GM19395 (cell line): ENCODE measurements around the gene PPEF2.
"Not testable (repeated sequence)": the region's sequence is repeated elsewhere in the genome, so short reads cannot be mapped to it uniquely, and the experiment has no call there.

Experiments used
- ATAC-seq: cut with Tn5 transposase; IDR thresholded peaks from one replicate; pipeline ENCODE4 v1.9.1; 2021; ENCODE audit warnings: mild to moderate bottlenecking, moderate library complexity; ENCODE audit not compliant: unreplicated experiment

The PPEF2 gene, protein sequence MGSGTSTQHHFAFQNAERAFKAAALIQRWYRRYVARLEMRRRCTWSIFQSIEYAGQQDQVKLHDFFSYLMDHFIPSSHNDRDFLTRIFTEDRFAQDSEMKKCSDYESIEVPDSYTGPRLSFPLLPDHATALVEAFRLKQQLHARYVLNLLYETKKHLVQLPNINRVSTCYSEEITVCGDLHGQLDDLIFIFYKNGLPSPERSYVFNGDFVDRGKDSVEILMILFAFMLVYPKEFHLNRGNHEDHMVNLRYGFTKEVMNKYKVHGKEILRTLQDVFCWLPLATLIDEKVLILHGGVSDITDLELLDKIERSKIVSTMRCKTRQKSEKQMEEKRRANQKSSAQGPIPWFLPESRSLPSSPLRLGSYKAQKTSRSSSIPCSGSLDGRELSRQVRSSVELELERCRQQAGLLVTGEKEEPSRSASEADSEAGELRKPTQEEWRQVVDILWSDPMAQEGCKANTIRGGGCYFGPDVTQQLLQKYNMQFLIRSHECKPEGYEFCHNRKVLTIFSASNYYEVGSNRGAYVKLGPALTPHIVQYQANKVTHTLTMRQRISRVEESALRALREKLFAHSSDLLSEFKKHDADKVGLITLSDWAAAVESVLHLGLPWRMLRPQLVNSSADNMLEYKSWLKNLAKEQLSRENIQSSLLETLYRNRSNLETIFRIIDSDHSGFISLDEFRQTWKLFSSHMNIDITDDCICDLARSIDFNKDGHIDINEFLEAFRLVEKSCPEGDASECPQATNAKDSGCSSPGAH

DNA sequence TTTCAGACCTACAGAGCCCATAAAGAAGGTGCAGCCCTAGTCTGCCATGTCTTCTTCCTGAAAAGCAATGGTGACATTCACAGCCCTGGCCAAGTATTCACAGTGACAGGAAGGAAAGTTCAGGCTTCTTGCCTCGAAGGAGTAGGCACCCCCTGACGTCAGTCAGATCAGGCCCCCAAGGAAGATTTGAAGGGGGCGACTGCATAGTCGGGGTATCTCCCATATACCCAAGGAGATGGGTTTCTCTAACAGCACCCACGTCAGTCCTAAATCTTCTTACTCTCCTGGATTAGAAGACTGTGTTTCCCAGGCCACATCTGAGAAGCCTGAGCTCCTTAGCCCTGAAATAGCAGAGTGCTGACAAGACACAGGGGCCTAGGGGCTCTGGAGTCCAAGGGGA is at the start of gene PPEF2:
Gene PPEF2 (minus strand): TSS at position 101 of the 400 bp plus-strand sequence. CDS start 6,127 bp downstream, outside the sequence.
- ATAC-seq: no peak

DNA sequence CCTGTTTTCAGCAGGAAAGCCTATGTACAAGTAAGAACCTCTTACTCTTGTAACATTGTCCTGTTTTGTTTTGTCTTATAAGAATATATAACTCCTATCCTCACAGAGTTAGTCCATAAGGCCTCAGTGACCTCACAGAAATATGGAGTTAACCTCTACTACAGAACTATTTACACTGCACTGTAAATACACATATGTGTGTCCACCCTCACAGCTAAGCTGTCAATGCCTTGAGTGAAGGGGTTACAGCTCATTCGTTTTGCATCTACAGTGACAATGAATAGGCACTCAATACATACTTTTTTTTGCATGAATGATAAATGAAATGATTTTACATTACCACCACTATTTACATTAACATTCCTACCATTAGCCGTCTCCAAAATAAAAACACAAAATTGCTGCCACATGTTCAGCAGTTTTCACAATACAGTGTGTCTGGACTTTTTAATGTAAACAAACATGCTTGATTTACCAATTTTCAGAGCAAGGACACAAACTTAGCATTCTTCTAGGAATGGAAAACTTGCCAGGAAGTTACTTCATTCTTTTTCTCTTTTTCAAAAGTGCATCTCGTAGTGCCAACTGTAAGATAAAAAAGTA is 48.1 kb upstream of the PPEF2 start:
- no peak for ATAC-seq

DNA sequence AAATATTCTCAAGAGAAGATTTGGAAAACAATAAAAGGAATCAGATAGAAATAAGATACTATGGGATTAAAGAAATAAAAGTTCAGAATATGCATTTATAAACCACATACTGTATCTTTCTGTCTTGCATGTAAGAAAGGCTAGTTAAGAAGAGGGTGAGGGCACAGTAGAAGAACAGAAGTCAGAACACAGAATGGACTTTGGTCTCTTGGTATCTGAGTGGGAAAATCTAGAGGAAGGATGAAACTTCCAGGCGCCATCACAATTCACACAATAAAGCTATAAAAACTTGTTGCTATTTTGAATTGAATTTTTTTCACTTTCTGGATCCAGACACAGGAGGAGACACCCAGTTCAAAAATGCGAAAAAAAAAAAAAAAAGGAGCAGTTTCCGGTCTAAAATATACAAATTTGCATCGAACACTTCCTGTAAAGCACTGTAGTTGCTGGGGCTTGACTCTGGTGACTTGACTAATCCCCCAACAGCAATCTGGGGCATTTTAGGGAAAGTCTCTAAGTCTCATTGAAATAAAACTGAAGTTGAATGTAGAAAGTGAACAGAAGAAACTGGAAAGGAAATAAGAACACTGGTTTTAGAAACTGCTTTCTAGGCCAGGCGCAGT is 46.7 kb upstream of the PPEF2 start:
- ATAC-seq: peak; percentile 90

DNA sequence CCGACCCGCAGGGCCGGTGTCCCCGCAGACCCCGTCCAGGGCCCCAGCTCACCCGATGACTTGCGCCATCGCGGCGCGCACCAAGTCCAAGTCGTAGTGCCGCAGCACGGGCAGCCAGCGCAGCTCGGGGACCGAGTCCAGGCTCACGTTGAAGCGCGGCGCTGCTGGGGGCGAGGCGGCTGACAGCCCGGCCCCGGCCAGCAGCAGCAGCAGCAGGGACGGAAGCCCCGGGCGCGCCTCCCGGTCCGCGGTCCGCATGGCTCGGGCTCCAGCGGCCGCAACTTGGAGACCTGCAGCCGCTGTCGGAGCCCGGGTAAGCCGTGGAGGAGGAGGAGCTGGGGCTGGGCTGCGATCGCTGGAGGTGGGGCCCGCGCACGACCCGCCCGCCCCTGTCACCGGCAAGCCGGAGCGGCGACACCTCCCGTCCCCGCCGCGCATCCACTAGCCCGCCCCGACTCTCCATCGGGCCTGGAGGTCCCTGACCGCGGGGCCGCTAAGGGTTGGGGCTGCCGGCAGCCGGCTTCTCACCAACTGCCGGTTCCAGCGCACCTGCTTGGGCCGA is 38.5 kb upstream of the PPEF2 start, which contains the start of gene NAAA:
Gene NAAA (minus strand): TSS at position 322 of the 562 bp plus-strand sequence. CDS start 64 bp downstream, at position 258.
- ATAC-seq: peak; percentile 80

DNA sequence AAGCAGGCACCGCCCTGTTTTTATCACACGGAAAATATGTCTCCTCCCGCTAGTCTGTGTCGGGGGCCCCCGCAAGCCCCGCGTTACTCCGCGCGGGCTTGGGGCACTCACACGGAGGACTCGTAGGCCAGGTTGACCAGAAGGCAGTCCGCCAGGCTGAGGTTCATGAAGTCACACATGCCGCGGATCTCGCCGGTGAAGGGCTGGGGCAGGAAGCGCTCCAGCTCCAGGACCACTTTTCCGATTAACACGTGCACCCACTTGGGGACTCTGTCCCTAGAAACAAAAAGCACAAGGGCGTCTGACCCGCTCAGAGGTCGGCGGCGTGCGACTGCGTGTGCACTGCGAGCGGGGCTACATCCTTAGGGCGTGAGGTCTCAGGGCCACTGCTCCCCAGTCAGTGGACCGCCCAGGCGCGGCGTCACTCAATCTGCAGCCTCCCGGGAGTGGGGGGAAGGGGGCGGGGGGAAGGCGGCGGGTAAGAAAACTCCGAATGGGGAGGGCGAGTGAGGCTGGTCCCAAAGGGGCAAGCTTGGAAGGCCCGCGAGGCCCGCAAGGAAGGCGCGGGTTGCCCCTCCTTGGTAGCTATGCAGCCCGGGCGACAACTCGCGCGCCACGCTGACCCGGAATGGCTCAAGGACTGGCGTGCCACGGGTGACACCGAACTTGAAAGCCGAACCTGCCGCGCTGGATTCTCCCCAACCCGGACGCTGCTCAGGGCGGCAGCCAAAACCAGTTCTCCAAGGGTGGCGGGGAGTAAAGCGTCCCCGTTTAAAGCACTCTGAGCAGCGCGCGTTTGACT is 37.8 kb upstream of the PPEF2 start:
- ATAC-seq: peak; percentile 59

DNA sequence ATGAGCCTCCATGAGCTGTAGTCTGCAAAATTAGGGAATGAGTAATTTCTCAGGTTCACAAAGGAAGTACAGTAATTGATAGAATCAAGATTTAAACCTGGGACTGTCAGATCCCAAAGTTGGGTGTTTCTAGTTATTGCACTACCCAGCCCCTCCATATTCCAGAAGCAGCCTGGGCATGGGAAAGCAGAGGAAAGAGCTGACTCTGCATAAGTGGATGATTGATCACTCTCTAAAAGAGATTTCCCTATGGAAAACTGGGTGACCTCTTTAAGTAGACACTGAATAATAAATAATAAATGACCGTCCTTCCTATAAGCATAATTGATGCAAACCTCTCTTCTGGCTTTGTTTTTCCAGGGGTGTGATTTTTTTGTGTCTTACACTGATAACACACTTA is 33.4 kb upstream of the PPEF2 start:
- no peak for ATAC-seq

DNA sequence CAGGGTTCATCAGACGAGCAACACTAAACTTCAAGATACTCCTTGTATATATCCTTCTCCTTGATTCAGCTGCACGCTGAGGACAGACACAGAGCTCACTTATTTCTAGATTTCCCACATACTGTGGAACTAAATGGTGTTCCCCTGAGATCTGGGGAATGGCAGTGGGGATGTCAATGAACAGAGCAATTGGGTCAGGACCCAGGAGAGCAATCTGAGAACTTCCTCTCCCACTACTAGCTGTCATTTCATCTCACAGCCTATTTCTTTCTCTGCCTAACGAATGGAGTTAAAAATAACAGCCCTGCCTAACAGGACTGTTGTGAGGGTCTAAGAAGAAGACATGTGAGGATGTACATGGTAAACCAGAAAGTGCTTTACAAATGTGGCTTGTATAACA is 27.9 kb upstream of the PPEF2 start:
- no peak for ATAC-seq

DNA sequence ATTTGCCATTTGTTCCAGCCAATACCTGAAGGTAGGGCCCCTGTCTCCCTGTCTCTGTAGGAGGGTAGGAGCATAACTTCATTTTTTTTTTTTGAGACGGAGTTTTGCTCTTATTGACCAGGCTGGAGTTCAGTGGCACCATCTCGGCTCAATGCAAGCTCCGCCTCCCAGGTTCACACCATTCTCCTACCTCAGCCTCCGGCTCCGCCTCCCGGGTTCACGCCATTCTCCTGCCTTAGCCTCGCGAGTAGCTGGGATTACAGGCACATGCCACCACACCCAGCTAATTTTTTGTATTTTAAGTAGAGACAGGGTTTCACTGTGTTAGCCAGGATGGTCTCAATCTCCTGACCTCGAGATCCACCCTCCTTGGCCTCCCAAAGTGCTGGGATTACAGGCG is 22.7 kb upstream of the PPEF2 start:
- not testable (repeated sequence) for ATAC-seq

DNA sequence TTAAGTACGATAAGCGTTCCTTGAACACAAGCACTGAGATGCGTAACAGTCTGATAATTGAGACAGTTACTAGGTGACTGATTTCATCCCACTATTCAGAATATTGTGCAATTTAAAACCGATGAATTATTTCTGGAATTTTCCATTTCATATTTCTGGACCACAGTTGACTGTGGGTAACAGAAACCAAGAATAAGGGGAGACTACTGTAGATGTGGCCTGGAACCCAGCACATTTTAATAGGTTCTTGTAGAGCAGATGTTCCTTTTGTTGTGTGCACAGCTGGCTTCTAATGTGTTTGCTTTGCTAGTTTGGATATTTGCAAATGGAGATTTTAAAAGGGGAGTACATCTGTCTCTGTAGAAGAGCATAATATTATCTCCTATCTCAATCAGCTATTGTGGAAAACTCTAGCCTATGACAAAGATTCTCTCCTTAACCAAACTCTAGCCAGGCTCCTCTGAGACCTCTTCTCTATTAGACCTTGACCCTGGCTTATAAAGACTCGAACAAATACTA is 22.1 kb upstream of the PPEF2 start:
- ATAC-seq: no peak

DNA sequence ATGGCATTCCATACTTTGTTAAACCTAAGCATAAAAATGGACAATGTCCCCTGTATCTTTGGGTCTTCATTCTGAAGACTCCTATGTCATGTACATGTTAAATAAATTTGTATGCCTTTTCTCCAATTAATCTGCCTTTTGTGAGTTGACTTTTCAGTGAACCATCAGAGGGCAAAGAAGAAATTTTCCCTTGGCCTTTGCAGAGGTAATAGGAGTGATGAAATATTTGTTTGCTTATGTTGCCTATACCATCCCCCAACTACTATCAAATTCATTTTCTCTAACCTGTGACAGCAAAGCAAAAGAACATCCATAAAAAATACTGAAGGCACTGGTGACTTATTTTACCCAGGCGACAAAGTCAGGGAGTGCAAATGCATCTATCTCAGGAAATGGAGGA is 20.3 kb upstream of the PPEF2 start:
- ATAC-seq: no peak

DNA sequence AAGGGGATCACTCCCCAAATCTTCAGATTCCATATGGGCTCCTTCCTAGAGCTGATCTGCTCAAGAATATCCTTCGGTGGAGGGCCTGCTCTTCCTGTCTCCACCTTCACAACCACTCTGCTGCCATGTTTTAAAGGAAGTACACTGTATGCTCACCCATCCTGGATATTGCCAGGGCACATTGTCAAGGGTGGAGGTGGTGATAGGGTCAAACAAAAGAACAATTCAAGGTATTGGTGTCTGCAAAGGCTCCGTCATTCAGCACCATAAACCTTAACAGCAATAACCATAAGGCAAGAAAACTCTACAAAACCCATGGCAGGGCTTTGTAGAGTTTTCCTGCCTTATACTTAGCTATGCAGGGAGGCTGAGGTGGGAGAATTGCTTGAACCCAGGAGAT is 19.7 kb upstream of the PPEF2 start:
- no peak for ATAC-seq

DNA sequence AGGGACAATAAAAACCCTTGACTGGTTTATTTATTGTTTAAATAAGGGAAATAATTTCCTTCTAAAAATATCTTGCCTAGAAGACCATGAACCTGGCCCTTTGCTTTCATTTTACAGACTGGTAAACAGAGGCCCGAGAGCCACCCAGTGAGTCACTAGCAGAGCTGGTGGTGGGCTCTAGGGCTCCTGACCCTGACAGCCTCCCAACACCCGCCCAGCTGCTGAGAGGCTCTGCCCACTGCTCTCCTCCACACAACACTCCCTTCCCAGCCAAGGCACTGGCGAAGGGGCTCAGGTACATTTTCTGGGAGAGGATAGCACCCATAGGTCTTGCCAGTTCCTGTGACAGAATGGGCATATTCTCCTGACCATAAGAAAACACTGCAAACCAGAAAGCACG is 18.1 kb upstream of the PPEF2 start:
- ATAC-seq: no peak

DNA sequence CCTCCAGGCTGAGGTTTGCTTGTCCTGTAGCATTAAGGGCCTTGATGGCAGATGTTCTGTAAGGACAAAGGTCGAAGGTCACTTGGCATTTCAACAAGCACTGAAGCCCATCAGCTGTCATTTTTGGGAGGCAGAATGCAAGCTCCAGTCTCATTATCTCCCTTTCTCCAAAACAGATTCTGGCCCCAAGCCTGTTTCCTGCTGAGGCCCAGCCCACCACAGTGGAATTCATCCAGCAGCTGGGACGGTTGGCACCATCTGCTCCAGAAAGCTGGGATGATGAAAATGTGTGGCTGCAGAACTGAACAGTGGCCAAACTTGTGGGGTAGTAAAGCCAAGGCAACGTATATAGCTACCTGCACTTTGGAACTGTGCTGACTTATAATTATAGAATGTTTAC is 17.7 kb upstream of the PPEF2 start:
- no peak for ATAC-seq

DNA sequence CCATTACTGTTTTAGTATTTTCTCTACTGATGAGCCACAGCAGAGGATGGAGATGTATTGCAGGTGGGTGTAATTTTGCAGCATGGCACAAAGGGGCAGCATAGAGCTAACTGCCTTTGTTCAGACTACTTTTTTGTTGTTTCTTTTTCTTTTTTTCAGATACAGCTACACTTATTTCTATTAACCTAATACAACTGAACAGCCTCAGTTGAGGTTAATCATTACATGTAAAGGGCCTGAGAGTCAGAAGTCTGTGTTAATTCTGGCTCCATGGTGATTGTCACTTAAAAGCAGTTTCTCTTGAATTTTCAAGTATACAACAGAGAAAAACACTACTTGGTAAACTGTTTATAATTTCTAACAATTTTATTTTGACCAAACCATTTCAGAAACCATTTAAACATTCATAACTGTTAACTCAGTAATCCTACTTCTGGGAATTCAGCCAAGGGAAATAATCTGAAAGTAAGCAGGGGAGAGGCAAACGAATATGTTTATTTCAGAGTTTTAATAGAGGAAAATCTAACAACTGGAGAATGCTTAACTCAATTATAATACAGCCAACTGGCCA is 13.9 kb upstream of the PPEF2 start:
- ATAC-seq: peak; percentile 77

DNA sequence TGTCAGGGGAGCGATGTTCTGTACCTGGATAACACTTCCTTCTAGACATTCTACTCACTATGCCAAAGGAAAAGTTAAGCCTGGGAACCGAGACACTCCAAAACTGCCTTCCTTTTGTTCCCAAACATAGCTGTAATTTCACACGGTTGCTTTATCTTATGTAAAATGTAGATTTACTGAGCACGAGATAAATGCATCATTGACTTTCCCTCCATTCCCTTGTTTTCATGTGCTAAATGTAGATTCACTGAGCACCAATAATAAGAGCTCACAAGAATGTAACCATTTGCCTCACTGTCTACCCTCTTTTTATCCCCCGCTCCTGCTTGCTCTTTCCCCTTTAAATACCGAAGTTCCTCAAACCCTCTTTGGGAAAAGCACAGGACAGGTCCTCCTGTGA is 10.7 kb upstream of the PPEF2 start:
- ATAC-seq: no peak

DNA sequence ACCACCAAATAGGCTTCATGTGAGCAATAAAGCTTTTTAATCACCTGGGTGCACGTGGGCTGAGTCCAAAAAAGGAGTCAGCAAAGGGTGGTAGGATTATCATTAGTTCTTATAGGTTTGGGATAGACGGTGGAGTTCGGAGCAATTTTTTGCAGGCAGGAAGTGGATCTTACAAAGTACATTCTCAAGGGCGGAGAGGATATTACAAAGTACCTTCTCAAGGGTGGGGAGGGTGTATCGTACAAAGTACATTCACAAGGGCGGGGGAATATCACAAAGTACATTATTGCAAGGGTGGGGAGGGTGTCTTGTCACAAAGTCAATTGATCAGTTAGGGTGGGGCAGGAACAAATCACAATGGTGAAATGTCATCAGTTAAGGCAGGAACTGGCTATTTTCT is 8.6 kb upstream of the PPEF2 start:
- not testable (repeated sequence) for ATAC-seq

DNA sequence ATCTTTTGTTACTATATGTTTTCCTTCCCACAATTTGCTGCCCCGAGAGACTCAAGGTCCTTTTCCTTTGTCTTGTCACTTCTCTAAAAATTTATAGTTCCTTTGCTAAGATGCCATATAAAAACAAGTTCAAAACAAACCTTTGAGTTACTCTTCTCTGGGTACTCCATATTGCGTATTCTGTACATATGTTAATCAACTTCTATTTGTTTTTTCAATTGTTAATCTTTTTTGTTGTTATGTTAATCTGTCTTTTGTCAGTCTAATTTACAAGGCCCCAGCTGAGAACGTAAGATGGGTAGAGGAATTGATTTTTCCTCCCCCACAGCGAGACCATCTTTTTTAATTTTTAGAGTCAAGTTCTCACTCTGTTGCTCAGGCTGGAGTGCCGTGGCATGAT is 7.2 kb upstream of the PPEF2 start:
- ATAC-seq: no peak

DNA sequence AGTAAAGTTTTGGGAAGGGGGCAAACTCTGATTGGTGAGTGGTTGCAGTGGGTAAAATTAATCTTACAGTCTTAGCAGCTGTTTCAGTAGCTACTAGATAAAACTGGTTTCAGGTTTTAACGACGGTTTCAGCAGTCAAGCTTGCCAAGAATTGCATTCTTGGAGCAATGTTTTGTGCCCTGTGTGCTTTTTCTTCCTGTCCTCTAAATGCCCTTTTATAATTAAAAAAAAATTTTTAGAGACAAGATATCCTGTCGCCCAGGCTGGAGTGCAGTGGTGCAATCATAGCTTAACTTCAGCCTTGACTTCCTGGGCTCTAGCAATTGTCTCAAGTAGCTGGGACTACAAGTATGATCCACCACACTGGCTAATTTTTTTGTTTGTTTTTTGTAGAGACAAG is 6.3 kb upstream of the PPEF2 start:
- ATAC-seq: no peak

DNA sequence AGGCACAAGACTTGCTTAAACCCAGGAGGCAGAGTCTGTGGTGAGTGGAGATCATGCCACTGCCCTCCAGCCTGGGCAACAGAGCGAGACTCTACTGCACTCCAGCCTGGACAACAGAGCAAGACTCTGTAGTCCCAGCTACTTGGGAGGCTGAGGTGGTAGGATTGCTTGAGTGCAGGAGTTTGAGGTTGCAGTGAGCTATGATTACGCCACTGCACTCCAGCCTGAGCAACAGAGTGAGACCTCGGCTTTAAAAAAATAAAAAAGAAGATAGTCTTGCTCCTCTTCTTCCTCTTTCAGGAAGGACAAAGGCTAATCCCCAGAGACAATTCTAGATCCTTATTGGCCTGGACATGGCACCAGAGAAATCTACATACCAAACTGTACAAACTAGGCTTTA is 5.7 kb upstream of the PPEF2 start:
- no peak for ATAC-seq

DNA sequence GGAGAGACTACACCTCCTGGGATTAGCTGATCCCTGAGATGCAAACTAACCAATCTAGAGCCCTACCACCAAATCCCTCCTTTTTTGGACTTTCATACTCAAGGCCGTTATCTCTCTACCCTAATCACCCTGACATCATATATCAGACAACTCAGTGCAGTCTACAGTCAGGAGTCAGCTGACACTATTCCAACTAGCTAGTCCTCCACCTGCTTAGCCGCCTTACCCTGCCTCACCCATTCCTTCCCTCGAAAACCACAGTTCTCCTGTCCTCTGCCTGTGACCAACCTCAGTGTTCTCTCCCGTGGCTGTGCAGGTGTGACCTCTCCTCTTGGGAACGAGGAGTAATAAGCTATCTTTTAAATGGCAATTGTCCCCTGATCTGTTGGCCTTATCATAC is 1.8 kb upstream of the PPEF2 start:
- ATAC-seq: no peak
